ENCODE data around the gene PCDHGA4. TPM values are rescaled to one million over a fixed set of nuclear protein-coding genes. Genes with fewer than 3 reads are reported as not detected.
"Not testable (repeated sequence)": the region's sequence is repeated elsewhere in the genome, so short reads cannot be mapped to it uniquely, and the experiment has no call there.

The PCDHGA4 gene
- total and polyA plus RNA-seq, 11 donors: 2.5 to 13.7 (median 9.9) TPM

- ATAC-seq: peak; percentile 83 to 94 (median 88)
- peak in 1 of 5 donors; percentile 54 for DNase-seq
- peak; percentile 21 to 64 (median 54) for TF ChIP-seq CTCF (IDR thresholded peaks at IDR 0.05)
- Histone ChIP-seq H3K4me3 (peak within 1 kb of the TSS in 9 of 12 donors; percentile 30 to 48 (median 40)), H3K36me3 (peaks cover 0 to 22% (median 0%) of the 10 kb centered on the region in 9 donors), H3K27me3 (peaks cover 0 to 42% (median 0%) of the 10 kb centered on the region in 9 donors), H3K9me3 (peaks cover 0 to 96% (median 63%) of the 10 kb centered on the region in 12 donors)
- H3K4me1 ChIP-seq; H3K27ac ChIP-seq; intact Hi-C loops (cut with DNase I): not testable (repeated sequence)
- 13 to 20% (median 18%) methylated on average over 19 to 23 of the region's 40 CpGs for WGBS, 4 donors
These were observed 32.9 kb downstream of the PCDHGA4 start, which contains the start of gene PCDHGB4 for GRCh38 chr5:141387557-141388311. Gene PCDHGB4, plus strand, starts transcription at chr5:141387698. Its CDS starts 187 bp downstream, at chr5:141387885.

GRCh38 chr5:141388661-141389060 is 33.8 kb downstream of the PCDHGA4 start:
- WGBS, 4 donors: 54 to 64% (median 61%) methylated on average over 10 of the region's 10 CpGs
- Histone ChIP-seq H3K4me3 (no peak overlapping the region), H3K4me1 (peaks cover 0 to 8% (median 0%) of the 10 kb centered on the region in 12 donors), H3K27ac (no peak overlapping the region), H3K9me3 (peaks cover 0 to 96% (median 65%) of the 10 kb centered on the region in 12 donors), H3K27me3 (peaks cover 0 to 35% (median 0%) of the 10 kb centered on the region in 9 donors), H3K36me3 (peaks cover 0 to 23% (median 0%) of the 10 kb centered on the region in 9 donors)
- DNase-seq (no peak), ATAC-seq (no peak)
- intact Hi-C loops (cut with DNase I): no loop called here
- TF ChIP-seq CTCF (IDR thresholded peaks at IDR 0.05) (no peak), POLR2A (IDR thresholded peaks at IDR 0.05) (no peak)

GRCh38 chr5:141389153-141390042 is 34.6 kb downstream of the PCDHGA4 start:
- Histone ChIP-seq H3K27ac (no peak overlapping the region), H3K9me3 (peaks cover 0 to 96% (median 65%) of the 10 kb centered on the region in 12 donors), H3K27me3 (peaks cover 0 to 33% (median 0%) of the 10 kb centered on the region in 9 donors), H3K4me3 (no peak overlapping the region), H3K36me3 (peaks cover 0 to 23% (median 0%) of the 10 kb centered on the region in 9 donors), H3K4me1 (peaks cover 0 to 8% (median 0%) of the 10 kb centered on the region in 12 donors)
- ATAC-seq (no peak), DNase-seq (no peak)
- WGBS, 4 donors: 40 to 52% (median 46%) methylated on average over 62 to 77 of the region's 77 CpGs
- intact Hi-C loops (cut with DNase I): no loop called here
- TF ChIP-seq CTCF (IDR thresholded peaks at IDR 0.05): no peak
- TF ChIP-seq POLR2A (IDR thresholded peaks at IDR 0.05): no peak
